ENCODE measurements around the gene DEAF1.
A peak's percentile ranks its signal among the peaks of the same experiment; 100 is the strongest.
"Not testable (repeated sequence)": the region's sequence is repeated elsewhere in the genome, so short reads cannot be mapped to it uniquely, and the experiment has no call there.

DEAF1 gene

GRCh38 chr11:701741-702461, 6.9 kb upstream of the DEAF1 start:
- no peak for DNase-seq (ENCODE audit: low spot score)

GRCh38 chr11:699753-700152, 4.7 kb upstream of the DEAF1 start:
- DNase-seq (ENCODE audit: low spot score), result no peak

GRCh38 chr11:699116-699508, 4.1 kb upstream of the DEAF1 start:
- DNase-seq (ENCODE audit: low spot score), result no peak

GRCh38 chr11:698493-699115, 3.6 kb upstream of the DEAF1 start:
- DNase-seq (ENCODE audit: low spot score), result no peak

GRCh38 chr11:697811-698311, 2.8 kb upstream of the DEAF1 start:
- no peak for DNase-seq (ENCODE audit: low spot score)

GRCh38 chr11:696955-697491, 2.0 kb upstream of the DEAF1 start:
- no peak for DNase-seq (ENCODE audit: low spot score)

- DNase-seq (ENCODE audit: low spot score), result peak; percentile 96
Observed at GRCh38 chr11:695538-696248, 671 bp upstream of the DEAF1 start, which contains the start of gene TMEM80. Gene TMEM80, plus strand, starts transcription at chr11:695816. Its CDS starts 12 bp downstream, at chr11:695828.

GRCh38 chr11:695288-695537, 191 bp upstream of the DEAF1 start:
- DNase-seq (ENCODE audit: low spot score), result no peak

GRCh38 chr11:693887-694562, 997 bp downstream of the DEAF1 start:
- no peak for DNase-seq (ENCODE audit: low spot score)

- no peak for DNase-seq (ENCODE audit: low spot score)
Observed at GRCh38 chr11:693415-693831, 1.6 kb downstream of the DEAF1 start.

GRCh38 chr11:692824-693414, 2.1 kb downstream of the DEAF1 start:
- no peak for DNase-seq (ENCODE audit: low spot score)

- DNase-seq (ENCODE audit: low spot score), result no peak
Observed at GRCh38 chr11:691710-692590, 3.1 kb downstream of the DEAF1 start.

GRCh38 chr11:690738-691633, 4.0 kb downstream of the DEAF1 start:
- DNase-seq (ENCODE audit: low spot score), result peak; percentile 31

- not testable (repeated sequence) for DNase-seq (ENCODE audit: low spot score)
Observed at GRCh38 chr11:690244-690643, 4.8 kb downstream of the DEAF1 start.

- DNase-seq (ENCODE audit: low spot score), result no peak
Observed at GRCh38 chr11:689625-690024, 5.4 kb downstream of the DEAF1 start.

GRCh38 chr11:688681-689080, 6.3 kb downstream of the DEAF1 start:
- DNase-seq (ENCODE audit: low spot score), result no peak

GRCh38 chr11:687751-688150, 7.3 kb downstream of the DEAF1 start:
- DNase-seq (ENCODE audit: low spot score), result no peak

GRCh38 chr11:686451-687243, 8.4 kb downstream of the DEAF1 start:
- no peak for DNase-seq (ENCODE audit: low spot score)

- DNase-seq (ENCODE audit: low spot score), result no peak
Observed at GRCh38 chr11:680970-681369, 14.1 kb downstream of the DEAF1 start.
